Naive B cell (primary cell): ENCODE measurements around the gene LYRM1. TPM values are rescaled to one million over a fixed set of nuclear protein-coding genes. Genes with fewer than 3 reads are reported as not detected.
"Not testable (repeated sequence)": the region's sequence is repeated elsewhere in the genome, so short reads cannot be mapped to it uniquely, and the experiment has no call there.

ENCODE experiments used
- ATAC-seq, 2 donors: fragments of 150-1000 bp; cut with Tn5 transposase; 2 replicates each; pipeline ENCODE4 v1.10.0; 2021; ENCODE audit warnings: low read depth in 2 of 2, mild to moderate bottlenecking in 2 of 2, moderate library complexity in 2 of 2
- DNase-seq: peaks from one replicate; pipeline ENCODE4 v3.0.0; 2022
- H3K27ac Mint-ChIP-seq, 6 donors: one replicate each; pipeline ENCODE4 v1.8.0; 2020 to 2022; ENCODE audit warnings: mild to moderate bottlenecking in 6 of 6, mixed read lengths in 6 of 6, moderate library complexity in 5 of 6, inconsistent platforms in 2 of 6
- H3K27me3 Mint-ChIP-seq, 3 donors: one replicate each; pipeline ENCODE4 v1.8.0; 2021 to 2022; ENCODE audit warnings: mixed read lengths in 3 of 3, mild to moderate bottlenecking in 1 of 3
- H3K36me3 Mint-ChIP-seq, 2 donors: one replicate each; pipeline ENCODE4 v1.8.0; 2020 to 2022; ENCODE audit warnings: mixed read lengths in 2 of 2, inconsistent platforms in 1 of 2, mild to moderate bottlenecking in 1 of 2
- H3K4me1 Mint-ChIP-seq, 3 donors: one replicate each; pipeline ENCODE4 v1.8.0; 2020 to 2022; ENCODE audit warnings: mixed read lengths in 3 of 3, inconsistent platforms in 1 of 3, mild to moderate bottlenecking in 1 of 3, moderate library complexity in 1 of 3
- H3K4me3 Mint-ChIP-seq, 8 donors: one replicate each; pipeline ENCODE4 v1.8.0; 2020 to 2022; ENCODE audit warnings: mild to moderate bottlenecking in 8 of 8, mixed read lengths in 8 of 8, moderate library complexity in 8 of 8, inconsistent platforms in 2 of 8
- H3K9me3 Mint-ChIP-seq, 7 donors: one replicate each; pipeline ENCODE4 v1.8.0; 2020 to 2022; ENCODE audit warnings: mixed read lengths in 7 of 7, mild to moderate bottlenecking in 5 of 7, inconsistent platforms in 2 of 7, moderate library complexity in 1 of 7
- polyA plus RNA-seq, 6 donors: library from polyadenylated mRNA; unstranded; fragments of 300-500 nt; fragmentation: Illumina TruSeq; gene quantifications; one replicate each; pipeline ENCODE4 v1.2.3, GENCODE V29; 2021; ENCODE audit warnings: low read depth in 6 of 6

LYRM1 gene
- polyA plus RNA-seq, 6 donors from 2014 or later = 44.8 to 82.9 (median 52.9) TPM

- Mint-ChIP-seq H3K9me3 (no peaks in the 10 kb centered on the region), H3K27ac (peak overlapping the region in 1 of 6 donors; percentile 19), H3K4me3 (no peak overlapping the region), H3K4me1 (peaks cover 2 to 6% (median 4%) of the 10 kb centered on the region in 3 donors), H3K27me3 (peaks cover 0 to 6% (median 0%) of the 10 kb centered on the region in 3 donors), H3K36me3 (no peaks in the 10 kb centered on the region)
- DNase-seq = no peak
- no peak for ATAC-seq
These were observed 37.9 kb downstream of the LYRM1 start for GRCh38 chr16:20938426-20938825.

GRCh38 chr16:20939611-20940010 is 39.0 kb downstream of the LYRM1 start:
- no peaks in the 10 kb centered on the region for H3K9me3 Mint-ChIP-seq
- peaks cover 0 to 6% (median 0%) of the 10 kb centered on the region in 3 donors for H3K27me3 Mint-ChIP-seq
- ATAC-seq (no peak), DNase-seq (no peak)
- H3K36me3 Mint-ChIP-seq = no peaks in the 10 kb centered on the region
- no peak overlapping the region for H3K27ac Mint-ChIP-seq
- peaks cover 2 to 6% (median 4%) of the 10 kb centered on the region in 3 donors for H3K4me1 Mint-ChIP-seq
- no peak overlapping the region for H3K4me3 Mint-ChIP-seq

- Mint-ChIP-seq H3K27ac (peak overlapping the region in 3 of 6 donors; percentile 12 to 77 (median 62)), H3K4me3 (no peak overlapping the region), H3K4me1 (peaks cover 2 to 6% (median 4%) of the 10 kb centered on the region in 3 donors), H3K9me3 (no peaks in the 10 kb centered on the region), H3K27me3 (peaks cover 0 to 6% (median 0%) of the 10 kb centered on the region in 3 donors), H3K36me3 (no peaks in the 10 kb centered on the region)
- no peak for DNase-seq
- ATAC-seq = no peak
These were observed 40.5 kb downstream of the LYRM1 start for GRCh38 chr16:20940871-20941635.

GRCh38 chr16:20941636-20941926 is 41.0 kb downstream of the LYRM1 start:
- H3K27ac Mint-ChIP-seq = peak overlapping the region in 1 of 6 donors; percentile 12
- H3K36me3 Mint-ChIP-seq = no peaks in the 10 kb centered on the region
- H3K4me1 Mint-ChIP-seq = peaks cover 2 to 6% (median 4%) of the 10 kb centered on the region in 3 donors
- DNase-seq (no peak), ATAC-seq (no peak)
- no peak overlapping the region for H3K4me3 Mint-ChIP-seq
- H3K9me3 Mint-ChIP-seq = no peaks in the 10 kb centered on the region
- H3K27me3 Mint-ChIP-seq = peaks cover 0 to 2% (median 0%) of the 10 kb centered on the region in 3 donors

GRCh38 chr16:20942256-20942655 is 41.7 kb downstream of the LYRM1 start:
- ATAC-seq = no peak

GRCh38 chr16:20944861-20945574 is 44.4 kb downstream of the LYRM1 start:
- no peak for ATAC-seq
- Mint-ChIP-seq H3K4me1 (peaks cover 2 to 6% (median 4%) of the 10 kb centered on the region in 3 donors), H3K9me3 (no peaks in the 10 kb centered on the region), H3K4me3 (no peak overlapping the region), H3K36me3 (no peaks in the 10 kb centered on the region), H3K27ac (no peak overlapping the region), H3K27me3 (peaks cover 0 to 4% (median 0%) of the 10 kb centered on the region in 3 donors)
- DNase-seq = no peak

More at GRCh38 chr16:20942256-20942655, 41.7 kb downstream of the LYRM1 start:
- Mint-ChIP-seq H3K9me3 (no peaks in the 10 kb centered on the region), H3K27me3 (no peaks in the 10 kb centered on the region), H3K4me3 (no peak overlapping the region), H3K27ac (no peak overlapping the region), H3K4me1 (peaks cover 2 to 6% (median 4%) of the 10 kb centered on the region in 3 donors), H3K36me3 (no peaks in the 10 kb centered on the region)
- DNase-seq = no peak

- not testable (repeated sequence) for DNase-seq, H3K9me3 Mint-ChIP-seq, ATAC-seq, H3K27me3 Mint-ChIP-seq, H3K27ac Mint-ChIP-seq, H3K4me1 Mint-ChIP-seq, H3K4me3 Mint-ChIP-seq, H3K36me3 Mint-ChIP-seq
These were observed 45.0 kb downstream of the LYRM1 start for GRCh38 chr16:20945575-20945875.

- peaks cover 0 to 7% (median 0%) of the 10 kb centered on the region in 3 donors for H3K27me3 Mint-ChIP-seq
- DNase-seq = no peak
- H3K4me3 Mint-ChIP-seq = no peak overlapping the region
- H3K4me1 Mint-ChIP-seq = peaks cover 2 to 4% (median 3%) of the 10 kb centered on the region in 3 donors
- no peak for ATAC-seq
- no peak overlapping the region for H3K27ac Mint-ChIP-seq
- H3K9me3 Mint-ChIP-seq = no peaks in the 10 kb centered on the region
- no peaks in the 10 kb centered on the region for H3K36me3 Mint-ChIP-seq
These were observed 45.6 kb downstream of the LYRM1 start for GRCh38 chr16:20946015-20946629.

- peaks cover 0 to 11% (median 0%) of the 10 kb centered on the region in 3 donors for H3K27me3 Mint-ChIP-seq
- no peaks in the 10 kb centered on the region for H3K4me1 Mint-ChIP-seq
- no peak overlapping the region for H3K4me3 Mint-ChIP-seq
- no peak overlapping the region for H3K27ac Mint-ChIP-seq
- no peaks in the 10 kb centered on the region for H3K36me3 Mint-ChIP-seq
- DNase-seq (no peak), ATAC-seq (no peak)
- H3K9me3 Mint-ChIP-seq = no peaks in the 10 kb centered on the region
These were observed 47.9 kb downstream of the LYRM1 start for GRCh38 chr16:20948444-20948843.

GRCh38 chr16:20949660-20950059 is 49.1 kb downstream of the LYRM1 start:
- H3K36me3 Mint-ChIP-seq = no peaks in the 10 kb centered on the region
- peaks cover 0 to 3% (median 0%) of the 10 kb centered on the region in 3 donors for H3K4me1 Mint-ChIP-seq
- H3K27ac Mint-ChIP-seq = no peak overlapping the region
- H3K27me3 Mint-ChIP-seq = peaks cover 0 to 11% (median 0%) of the 10 kb centered on the region in 3 donors
- DNase-seq (no peak), ATAC-seq (no peak)
- no peaks in the 10 kb centered on the region for H3K9me3 Mint-ChIP-seq
- H3K4me3 Mint-ChIP-seq = no peak overlapping the region

GRCh38 chr16:20950294-20950693 is 49.7 kb downstream of the LYRM1 start:
- H3K27ac Mint-ChIP-seq = no peak overlapping the region

GRCh38 chr16:20952139-20952920 is 51.8 kb downstream of the LYRM1 start:
- ATAC-seq (no peak), DNase-seq (no peak)
- H3K27ac Mint-ChIP-seq = no peak overlapping the region
- H3K4me1 Mint-ChIP-seq = peaks cover 0 to 3% (median 0%) of the 10 kb centered on the region in 3 donors
- H3K27me3 Mint-ChIP-seq = peaks cover 0 to 11% (median 0%) of the 10 kb centered on the region in 3 donors
- no peak overlapping the region for H3K4me3 Mint-ChIP-seq
- H3K9me3 Mint-ChIP-seq = no peaks in the 10 kb centered on the region
- H3K36me3 Mint-ChIP-seq = no peaks in the 10 kb centered on the region

More at GRCh38 chr16:20950294-20950693, 49.7 kb downstream of the LYRM1 start:
- Mint-ChIP-seq H3K4me3 (no peak overlapping the region), H3K36me3 (no peaks in the 10 kb centered on the region), H3K4me1 (peaks cover 0 to 3% (median 0%) of the 10 kb centered on the region in 3 donors), H3K9me3 (no peaks in the 10 kb centered on the region), H3K27me3 (peaks cover 0 to 11% (median 0%) of the 10 kb centered on the region in 3 donors)
- ATAC-seq = no peak
- no peak for DNase-seq

- Mint-ChIP-seq H3K27me3 (peaks cover 0 to 7% (median 4%) of the 10 kb centered on the region in 3 donors), H3K4me1 (peaks cover 0 to 3% (median 0%) of the 10 kb centered on the region in 3 donors), H3K9me3 (no peaks in the 10 kb centered on the region), H3K4me3 (no peak overlapping the region), H3K27ac (peak overlapping the region in 1 of 6 donors; percentile 37), H3K36me3 (no peaks in the 10 kb centered on the region)
- no peak for DNase-seq
- ATAC-seq = no peak
These were observed 54.0 kb downstream of the LYRM1 start for GRCh38 chr16:20954574-20954973.
